Measurements from ENCODE around the gene TRMT2A.

DNA sequence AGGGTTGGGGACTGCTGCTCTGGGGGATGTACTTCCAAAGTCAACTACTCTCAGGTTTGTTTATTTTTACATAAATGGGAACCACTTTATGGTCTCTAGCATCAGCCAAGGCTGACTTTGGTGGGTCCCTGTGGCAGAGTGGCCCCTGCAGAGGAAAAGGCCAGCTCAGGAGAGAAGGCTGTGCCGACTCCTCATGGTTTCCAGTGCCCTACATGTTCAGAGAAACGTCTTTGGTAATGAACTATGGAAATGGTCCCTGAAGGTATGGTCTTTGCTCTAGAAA is 11.5 kb upstream of the TRMT2A start:
- TF ChIP-seq, protein P1, sequence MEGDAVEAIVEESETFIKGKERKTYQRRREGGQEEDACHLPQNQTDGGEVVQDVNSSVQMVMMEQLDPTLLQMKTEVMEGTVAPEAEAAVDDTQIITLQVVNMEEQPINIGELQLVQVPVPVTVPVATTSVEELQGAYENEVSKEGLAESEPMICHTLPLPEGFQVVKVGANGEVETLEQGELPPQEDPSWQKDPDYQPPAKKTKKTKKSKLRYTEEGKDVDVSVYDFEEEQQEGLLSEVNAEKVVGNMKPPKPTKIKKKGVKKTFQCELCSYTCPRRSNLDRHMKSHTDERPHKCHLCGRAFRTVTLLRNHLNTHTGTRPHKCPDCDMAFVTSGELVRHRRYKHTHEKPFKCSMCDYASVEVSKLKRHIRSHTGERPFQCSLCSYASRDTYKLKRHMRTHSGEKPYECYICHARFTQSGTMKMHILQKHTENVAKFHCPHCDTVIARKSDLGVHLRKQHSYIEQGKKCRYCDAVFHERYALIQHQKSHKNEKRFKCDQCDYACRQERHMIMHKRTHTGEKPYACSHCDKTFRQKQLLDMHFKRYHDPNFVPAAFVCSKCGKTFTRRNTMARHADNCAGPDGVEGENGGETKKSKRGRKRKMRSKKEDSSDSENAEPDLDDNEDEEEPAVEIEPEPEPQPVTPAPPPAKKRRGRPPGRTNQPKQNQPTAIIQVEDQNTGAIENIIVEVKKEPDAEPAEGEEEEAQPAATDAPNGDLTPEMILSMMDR (IDR thresholded peaks at IDR 0.05; ENCODE audit: insufficient read depth, low read length): no peak
- TF ChIP-seq, protein P2, sequence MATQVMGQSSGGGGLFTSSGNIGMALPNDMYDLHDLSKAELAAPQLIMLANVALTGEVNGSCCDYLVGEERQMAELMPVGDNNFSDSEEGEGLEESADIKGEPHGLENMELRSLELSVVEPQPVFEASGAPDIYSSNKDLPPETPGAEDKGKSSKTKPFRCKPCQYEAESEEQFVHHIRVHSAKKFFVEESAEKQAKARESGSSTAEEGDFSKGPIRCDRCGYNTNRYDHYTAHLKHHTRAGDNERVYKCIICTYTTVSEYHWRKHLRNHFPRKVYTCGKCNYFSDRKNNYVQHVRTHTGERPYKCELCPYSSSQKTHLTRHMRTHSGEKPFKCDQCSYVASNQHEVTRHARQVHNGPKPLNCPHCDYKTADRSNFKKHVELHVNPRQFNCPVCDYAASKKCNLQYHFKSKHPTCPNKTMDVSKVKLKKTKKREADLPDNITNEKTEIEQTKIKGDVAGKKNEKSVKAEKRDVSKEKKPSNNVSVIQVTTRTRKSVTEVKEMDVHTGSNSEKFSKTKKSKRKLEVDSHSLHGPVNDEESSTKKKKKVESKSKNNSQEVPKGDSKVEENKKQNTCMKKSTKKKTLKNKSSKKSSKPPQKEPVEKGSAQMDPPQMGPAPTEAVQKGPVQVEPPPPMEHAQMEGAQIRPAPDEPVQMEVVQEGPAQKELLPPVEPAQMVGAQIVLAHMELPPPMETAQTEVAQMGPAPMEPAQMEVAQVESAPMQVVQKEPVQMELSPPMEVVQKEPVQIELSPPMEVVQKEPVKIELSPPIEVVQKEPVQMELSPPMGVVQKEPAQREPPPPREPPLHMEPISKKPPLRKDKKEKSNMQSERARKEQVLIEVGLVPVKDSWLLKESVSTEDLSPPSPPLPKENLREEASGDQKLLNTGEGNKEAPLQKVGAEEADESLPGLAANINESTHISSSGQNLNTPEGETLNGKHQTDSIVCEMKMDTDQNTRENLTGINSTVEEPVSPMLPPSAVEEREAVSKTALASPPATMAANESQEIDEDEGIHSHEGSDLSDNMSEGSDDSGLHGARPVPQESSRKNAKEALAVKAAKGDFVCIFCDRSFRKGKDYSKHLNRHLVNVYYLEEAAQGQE (IDR thresholded peaks at IDR 0.05; ENCODE audit: insufficient replicate concordance, low read depth): no peak
